Measurements from ENCODE around the gene GRM2.

- no peak for TF ChIP-seq CTCF (IDR thresholded peaks at IDR 0.05)
- no peak for TF ChIP-seq POLR2A (IDR thresholded peaks at IDR 0.05)
These were observed 23.3 kb upstream of the GRM2 start for GRCh38 chr3:51683566-51683965.

Data from adrenal gland (tissue), 5 donors.